ENCODE data around the gene PRPF6. TPM values are rescaled to one million over a fixed set of nuclear protein-coding genes. Genes with fewer than 3 reads are reported as not detected.
"Not testable (repeated sequence)": the region's sequence is repeated elsewhere in the genome, so short reads cannot be mapped to it uniquely, and the experiment has no call there.

PRPF6 gene
- total RNA-seq, 2 donors from 2014 or later: 32.9 to 43.6 TPM

DNA sequence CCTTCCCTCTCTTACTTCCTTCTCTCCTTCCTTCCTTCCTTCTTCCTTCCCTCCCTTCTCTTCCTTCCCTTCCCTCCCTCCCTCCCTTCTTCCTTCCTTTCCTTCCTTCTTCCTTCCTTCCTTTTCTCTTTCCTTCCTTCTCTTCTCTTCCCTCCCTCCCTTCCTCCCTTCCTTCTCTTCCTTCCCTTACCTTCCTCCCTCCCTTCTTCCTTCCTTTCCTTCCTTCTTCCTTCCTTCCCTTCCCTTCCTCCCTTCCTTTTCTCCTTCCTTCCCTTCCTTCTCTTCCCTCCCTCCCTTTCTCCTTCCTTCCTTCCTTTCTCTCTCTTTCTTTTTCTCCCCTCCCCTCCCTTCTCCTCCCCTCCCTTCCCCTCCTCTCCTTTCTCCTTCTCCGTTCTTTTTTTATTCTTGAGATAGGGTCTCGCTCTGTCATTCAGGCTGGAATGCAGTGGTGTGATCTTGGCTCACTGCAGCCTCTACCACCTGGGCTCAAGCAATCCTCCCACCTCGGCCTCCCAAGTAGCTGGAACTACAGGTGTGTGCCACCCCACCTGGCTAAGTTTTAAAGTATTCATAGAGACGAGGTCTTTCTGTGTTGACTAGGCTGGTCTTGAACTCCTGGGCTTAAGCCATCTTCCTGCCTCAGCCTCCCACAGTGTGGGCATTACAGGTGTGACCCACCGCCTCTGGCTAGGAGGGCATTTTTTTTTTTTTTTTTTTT is 10.1 kb upstream of the PRPF6 start:
- Histone ChIP-seq H3K27me3 (no peaks in the 10 kb centered on the region), H3K4me1 (peaks cover 0 to 25% of the 10 kb centered on the region in 2 donors), H3K36me3 (peaks cover 7% of the 10 kb centered on the region), H3K27ac (no peak overlapping the region), H3K4me3 (no peak overlapping the region), H3K9me3 (no peaks in the 10 kb centered on the region)
- TF ChIP-seq, protein P1, sequence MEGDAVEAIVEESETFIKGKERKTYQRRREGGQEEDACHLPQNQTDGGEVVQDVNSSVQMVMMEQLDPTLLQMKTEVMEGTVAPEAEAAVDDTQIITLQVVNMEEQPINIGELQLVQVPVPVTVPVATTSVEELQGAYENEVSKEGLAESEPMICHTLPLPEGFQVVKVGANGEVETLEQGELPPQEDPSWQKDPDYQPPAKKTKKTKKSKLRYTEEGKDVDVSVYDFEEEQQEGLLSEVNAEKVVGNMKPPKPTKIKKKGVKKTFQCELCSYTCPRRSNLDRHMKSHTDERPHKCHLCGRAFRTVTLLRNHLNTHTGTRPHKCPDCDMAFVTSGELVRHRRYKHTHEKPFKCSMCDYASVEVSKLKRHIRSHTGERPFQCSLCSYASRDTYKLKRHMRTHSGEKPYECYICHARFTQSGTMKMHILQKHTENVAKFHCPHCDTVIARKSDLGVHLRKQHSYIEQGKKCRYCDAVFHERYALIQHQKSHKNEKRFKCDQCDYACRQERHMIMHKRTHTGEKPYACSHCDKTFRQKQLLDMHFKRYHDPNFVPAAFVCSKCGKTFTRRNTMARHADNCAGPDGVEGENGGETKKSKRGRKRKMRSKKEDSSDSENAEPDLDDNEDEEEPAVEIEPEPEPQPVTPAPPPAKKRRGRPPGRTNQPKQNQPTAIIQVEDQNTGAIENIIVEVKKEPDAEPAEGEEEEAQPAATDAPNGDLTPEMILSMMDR (IDR thresholded peaks at IDR 0.05): no peak
- DNase-seq (ENCODE audit: low spot score): no peak

- H3K27ac ChIP-seq; H3K9me3 ChIP-seq; H3K4me3 ChIP-seq; H3K27me3 ChIP-seq; H3K36me3 ChIP-seq; DNase-seq (ENCODE audit: low spot score): not testable (repeated sequence)
- H3K4me1 ChIP-seq: peaks cover 0 to 25% of the 10 kb centered on the region in 2 donors
Observed at GRCh38 chr20:63971960-63972311, 9.0 kb upstream of the PRPF6 start.

DNA sequence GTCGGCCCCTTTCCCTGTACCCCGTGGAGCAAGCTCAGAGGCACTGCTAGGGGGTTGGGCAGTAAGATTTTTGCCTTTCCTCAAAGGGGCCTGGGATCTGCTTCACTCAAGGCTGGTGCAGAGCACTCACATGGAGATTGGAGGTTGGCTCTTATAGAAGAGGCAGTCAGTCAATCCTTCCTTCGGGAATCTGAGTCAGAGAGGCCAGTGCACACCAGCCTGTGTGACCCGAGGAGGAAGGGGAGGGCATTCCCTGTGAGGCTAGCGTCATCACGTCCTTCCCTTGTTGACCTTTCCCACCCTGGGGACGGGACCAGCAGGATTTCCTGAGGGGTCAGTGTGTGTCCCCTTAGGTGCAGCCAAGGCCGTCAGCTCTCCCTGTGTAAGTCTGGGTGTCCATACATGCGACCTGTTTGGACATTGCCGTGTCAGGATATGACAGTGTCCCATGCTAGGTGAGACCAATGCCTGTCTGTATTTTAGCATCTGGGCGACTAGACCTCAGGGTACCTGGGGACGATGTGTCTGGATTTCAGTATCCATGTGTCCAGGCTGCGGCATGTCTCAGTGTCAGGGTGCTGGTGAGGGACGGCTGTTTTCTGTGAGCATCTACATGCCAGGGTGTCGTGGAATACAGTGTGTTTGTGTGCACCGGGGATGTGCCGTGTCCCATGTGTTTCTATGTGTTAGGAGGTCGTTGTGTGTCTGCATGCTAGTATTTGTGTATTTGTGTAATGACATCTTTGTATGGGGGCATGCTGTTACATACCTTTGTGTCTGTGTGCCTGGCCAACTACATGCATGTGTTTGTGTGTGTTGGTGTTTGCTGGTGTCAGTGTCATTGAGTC is 8.4 kb upstream of the PRPF6 start:
- no peak overlapping the region for H3K27ac ChIP-seq
- H3K36me3 ChIP-seq: no peaks in the 10 kb centered on the region
- no peaks in the 10 kb centered on the region for H3K27me3 ChIP-seq
- H3K4me3 ChIP-seq: no peak overlapping the region
- TF ChIP-seq, protein P1 (IDR thresholded peaks at IDR 0.05): no peak
- no peaks in the 10 kb centered on the region for H3K9me3 ChIP-seq
- DNase-seq (ENCODE audit: low spot score): no peak
- peaks cover 0 to 25% of the 10 kb centered on the region in 2 donors for H3K4me1 ChIP-seq

DNA sequence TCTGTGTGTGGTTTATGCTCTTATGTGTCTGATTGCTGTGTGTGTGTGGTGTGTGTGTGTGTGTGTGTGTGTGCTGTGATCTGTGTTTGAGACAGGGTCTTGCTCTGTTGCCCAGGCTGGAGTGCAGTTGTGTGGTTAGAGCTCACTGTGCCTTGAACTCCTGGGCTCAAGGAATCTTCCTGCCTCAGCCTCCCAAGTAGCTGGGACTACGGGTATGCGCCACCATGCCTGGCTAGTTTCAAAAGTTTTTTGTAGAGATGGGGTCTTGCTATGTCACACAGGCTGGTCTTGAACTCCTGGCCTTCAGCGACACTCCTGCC is 7.8 kb upstream of the PRPF6 start:
- no peak overlapping the region for H3K4me3 ChIP-seq
- H3K27me3 ChIP-seq: no peaks in the 10 kb centered on the region
- H3K9me3 ChIP-seq: no peaks in the 10 kb centered on the region
- no peaks in the 10 kb centered on the region for H3K36me3 ChIP-seq
- peaks cover 0 to 28% of the 10 kb centered on the region in 2 donors for H3K4me1 ChIP-seq
- H3K27ac ChIP-seq: peak overlapping the region in 1 of 2 donors; percentile 47
- TF ChIP-seq, protein P1 (IDR thresholded peaks at IDR 0.05): no peak
- DNase-seq (ENCODE audit: low spot score): no peak

- H3K9me3 ChIP-seq: no peaks in the 10 kb centered on the region
- H3K27ac ChIP-seq: peak overlapping the region; percentile 25 to 47
- H3K4me1 ChIP-seq: peaks cover 0 to 28% of the 10 kb centered on the region in 2 donors
- H3K27me3 ChIP-seq: no peaks in the 10 kb centered on the region
- TF ChIP-seq, protein P1 (IDR thresholded peaks at IDR 0.05): peak; percentile 92 to 99
- peak; percentile 86 for DNase-seq (ENCODE audit: low spot score)
- H3K36me3 ChIP-seq: no peaks in the 10 kb centered on the region
- peak overlapping the region; percentile 27 to 34 for H3K4me3 ChIP-seq
Observed at GRCh38 chr20:63973636-63974401, 7.1 kb upstream of the PRPF6 start.
